ENCODE measurements around the gene CGNL1.

Gene CGNL1

GRCh38 chr15:57389991-57390390 is 13.7 kb downstream of the CGNL1 start:
- no peak for DNase-seq

GRCh38 chr15:57390583-57390982 is 14.3 kb downstream of the CGNL1 start:
- no peak for DNase-seq

DNA sequence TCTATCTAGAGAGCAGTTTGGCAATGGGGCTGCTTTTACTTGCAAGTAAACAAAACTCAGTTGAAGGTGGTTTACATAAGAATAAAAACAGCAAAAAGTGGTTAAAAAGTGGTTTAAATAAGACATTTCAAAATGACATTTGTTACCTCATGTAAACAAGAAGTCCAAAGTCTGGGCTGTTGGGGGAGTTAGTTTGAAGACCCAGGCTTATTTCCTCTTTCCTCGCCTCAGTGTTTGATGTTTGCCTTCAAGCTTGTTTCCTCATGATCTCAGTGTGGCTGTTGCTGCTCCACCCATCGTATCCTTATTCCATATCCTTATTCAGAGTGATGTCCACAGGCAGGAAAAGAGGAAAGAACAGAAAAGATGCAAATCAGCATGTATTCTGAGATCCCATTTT is 15.2 kb downstream of the CGNL1 start:
- no peak for DNase-seq

- no peak for DNase-seq
These were observed 16.8 kb downstream of the CGNL1 start for GRCh38 chr15:57393061-57393460.

DNA sequence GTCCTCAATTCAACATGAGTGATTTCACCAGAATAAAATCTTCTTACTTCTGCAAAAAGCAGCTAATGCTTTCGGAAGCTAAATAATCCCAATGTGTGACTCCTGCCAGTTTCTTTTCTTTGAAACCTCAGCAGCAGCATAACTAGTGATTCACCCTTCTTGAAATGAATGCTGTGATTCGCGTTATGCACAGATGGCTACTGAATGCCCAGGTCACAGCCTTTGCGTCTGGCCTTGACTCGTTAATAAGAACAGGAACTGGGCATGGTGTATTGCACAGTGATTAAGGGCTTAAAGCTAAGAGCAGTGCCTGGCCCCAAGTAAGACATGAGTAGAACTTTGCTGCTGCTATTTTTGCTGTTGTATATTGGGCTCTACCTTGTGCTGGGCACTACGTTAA is 19.0 kb downstream of the CGNL1 start:
- DNase-seq, result no peak

- DNase-seq, result no peak
These were observed 22.0 kb downstream of the CGNL1 start for GRCh38 chr15:57398336-57398735.

- DNase-seq, result no peak
These were observed 25.2 kb downstream of the CGNL1 start for GRCh38 chr15:57401546-57401945.

GRCh38 chr15:57403017-57403416 is 26.7 kb downstream of the CGNL1 start:
- DNase-seq, result no peak

DNA sequence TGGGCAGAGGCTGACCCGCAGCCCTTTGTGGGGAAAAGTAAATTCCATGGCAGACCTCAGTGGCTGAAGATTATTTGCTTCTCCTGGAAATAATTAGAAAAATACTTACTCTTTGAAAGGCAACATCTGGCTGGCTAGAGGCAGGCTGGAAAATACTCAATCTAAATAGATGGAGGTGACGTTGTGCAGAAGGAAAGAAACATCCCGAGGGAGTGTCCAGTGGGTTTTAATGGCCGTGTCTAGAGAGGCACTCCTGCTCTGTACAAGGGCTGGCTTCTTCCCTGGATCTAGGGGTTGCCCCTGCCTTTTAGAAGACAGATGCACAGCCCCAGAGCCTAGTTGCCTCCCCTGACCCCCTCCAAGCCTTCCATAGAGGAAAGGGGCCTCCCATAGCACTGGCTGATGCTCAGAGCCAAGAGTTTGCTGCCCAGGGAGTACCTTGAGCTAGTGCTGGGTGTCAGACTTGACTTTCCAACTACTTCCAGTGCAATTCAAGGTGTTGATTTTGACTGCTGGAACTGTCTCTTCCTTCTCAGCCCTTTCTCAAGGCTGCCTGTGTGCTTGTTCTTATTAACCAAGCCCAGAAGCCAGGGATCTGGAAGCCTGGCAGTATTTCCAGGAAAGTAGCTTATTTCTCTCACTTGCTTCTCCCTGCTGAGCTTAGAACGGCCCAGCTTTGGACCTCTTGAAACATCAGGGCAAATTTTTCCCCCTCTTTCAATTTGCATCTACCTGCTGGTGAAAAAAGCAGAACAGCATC is 27.4 kb downstream of the CGNL1 start:
- DNase-seq, result no peak

DNA sequence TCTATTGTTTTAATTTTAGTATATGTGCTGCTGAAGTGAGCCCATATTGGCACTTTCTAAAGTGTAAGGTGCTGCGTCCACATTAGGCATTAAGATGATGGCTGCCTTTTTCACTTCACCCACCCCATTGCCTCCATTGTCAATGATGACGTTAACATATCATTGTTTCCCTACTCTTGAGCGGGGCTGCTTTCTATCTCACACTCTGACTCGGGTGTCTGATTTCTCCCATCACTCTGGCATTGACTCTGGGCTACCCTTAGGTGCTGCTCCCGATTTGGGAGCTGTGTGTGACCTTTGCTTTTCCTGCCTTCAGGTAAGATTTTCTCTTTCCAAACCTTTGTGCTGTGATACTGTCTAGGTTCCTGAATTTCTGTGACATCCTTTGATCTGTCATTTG is 28.8 kb downstream of the CGNL1 start:
- DNase-seq, result no peak

GRCh38 chr15:57406062-57406772 is 29.9 kb downstream of the CGNL1 start:
- no peak for DNase-seq

DNA sequence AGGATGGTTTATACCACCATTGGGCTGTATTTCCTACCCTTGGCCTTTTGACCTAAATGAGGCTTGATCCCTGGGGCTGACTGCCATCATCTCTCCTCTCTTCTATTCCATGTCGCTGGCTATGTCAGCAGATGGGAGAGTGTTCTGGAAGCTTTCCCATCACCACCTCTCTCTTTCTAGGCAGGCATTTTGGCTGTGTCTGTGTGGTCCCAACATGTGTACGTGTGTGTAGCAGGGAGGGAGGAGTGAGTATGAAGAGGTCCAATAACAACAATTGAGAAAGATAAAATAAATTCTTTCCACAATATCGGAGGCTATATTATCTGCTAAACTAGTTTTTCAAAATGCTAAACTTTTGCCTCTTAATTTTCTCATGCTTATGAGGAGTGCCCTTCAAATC is 34.1 kb downstream of the CGNL1 start:
- DNase-seq, result no peak

- DNase-seq, result no peak
These were observed 35.9 kb downstream of the CGNL1 start for GRCh38 chr15:57411945-57412768.

GRCh38 chr15:57415602-57416001 is 39.3 kb downstream of the CGNL1 start:
- DNase-seq, result no peak

- no peak for DNase-seq
These were observed 42.3 kb downstream of the CGNL1 start for GRCh38 chr15:57418635-57419034.

GRCh38 chr15:57419335-57419734 is 43.0 kb downstream of the CGNL1 start:
- no peak for DNase-seq

DNA sequence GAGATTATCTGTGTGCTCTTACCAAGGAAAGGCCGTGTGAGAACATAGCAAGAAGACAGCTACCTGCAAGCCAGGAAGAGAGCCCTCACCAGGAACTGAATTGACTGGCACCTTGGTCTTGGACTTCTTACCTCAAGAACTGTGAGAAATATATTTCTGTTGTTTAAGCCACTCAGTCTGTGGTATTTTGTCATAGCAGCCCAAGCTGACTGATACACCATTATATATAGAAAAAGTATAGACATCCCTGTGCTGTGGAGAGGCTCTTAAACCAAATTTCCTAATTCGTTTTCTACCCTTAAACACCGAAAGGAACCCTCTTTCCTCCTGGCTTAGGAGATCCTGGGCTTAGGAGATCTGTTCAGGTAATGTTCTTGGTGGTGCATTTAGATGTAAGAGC is 44.8 kb downstream of the CGNL1 start:
- no peak for DNase-seq

DNA sequence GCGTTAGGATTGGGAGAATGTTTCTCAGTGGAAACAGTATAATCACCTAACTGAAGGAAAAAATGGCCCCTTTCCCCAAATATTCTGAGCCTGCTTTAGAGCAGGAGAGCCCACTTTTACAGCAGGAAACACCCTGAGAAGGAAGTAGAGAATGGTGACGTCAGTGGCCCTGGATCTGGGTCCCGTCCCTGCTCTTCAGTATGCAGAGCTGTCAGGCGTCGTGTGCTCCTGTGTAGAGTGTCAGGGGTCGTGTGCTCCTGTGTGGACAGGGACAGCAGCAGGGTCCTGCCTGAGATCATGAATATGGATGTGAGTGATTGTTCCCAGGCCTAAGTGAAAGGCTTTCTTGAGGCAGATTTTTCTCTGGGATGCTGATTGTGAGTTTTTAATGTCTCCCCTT is 45.2 kb downstream of the CGNL1 start:
- DNase-seq, result no peak

DNA sequence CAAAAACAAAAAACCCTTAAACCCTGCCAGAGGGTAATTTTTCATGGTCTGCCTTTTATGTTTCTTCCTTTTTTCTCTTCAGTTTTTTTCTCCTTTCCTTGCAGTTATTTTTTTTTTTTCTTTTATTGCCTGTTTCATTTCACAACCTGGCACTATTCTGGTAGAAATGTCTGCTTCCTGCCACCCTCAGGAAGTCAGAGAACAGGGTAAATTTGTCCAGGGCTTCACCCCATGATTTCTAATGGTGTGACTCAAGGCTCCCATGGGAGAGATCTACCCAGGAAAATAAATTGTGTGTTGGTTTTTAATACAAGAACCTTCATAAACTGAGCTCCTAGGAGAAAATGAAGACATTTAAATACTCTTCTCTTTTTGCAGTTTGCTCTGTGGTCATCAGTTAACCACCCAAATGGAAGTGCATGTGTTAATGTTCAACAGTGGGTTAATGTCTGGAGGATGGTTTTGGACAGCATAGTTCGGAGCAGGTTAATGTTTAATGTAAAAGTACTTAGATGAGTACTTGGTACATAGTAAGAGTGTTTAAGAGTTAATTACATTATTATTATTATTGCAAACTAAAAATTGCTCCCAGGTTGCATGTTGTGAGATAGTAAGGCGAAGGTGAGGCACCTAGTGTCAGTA is 45.9 kb downstream of the CGNL1 start:
- DNase-seq, result no peak

DNA sequence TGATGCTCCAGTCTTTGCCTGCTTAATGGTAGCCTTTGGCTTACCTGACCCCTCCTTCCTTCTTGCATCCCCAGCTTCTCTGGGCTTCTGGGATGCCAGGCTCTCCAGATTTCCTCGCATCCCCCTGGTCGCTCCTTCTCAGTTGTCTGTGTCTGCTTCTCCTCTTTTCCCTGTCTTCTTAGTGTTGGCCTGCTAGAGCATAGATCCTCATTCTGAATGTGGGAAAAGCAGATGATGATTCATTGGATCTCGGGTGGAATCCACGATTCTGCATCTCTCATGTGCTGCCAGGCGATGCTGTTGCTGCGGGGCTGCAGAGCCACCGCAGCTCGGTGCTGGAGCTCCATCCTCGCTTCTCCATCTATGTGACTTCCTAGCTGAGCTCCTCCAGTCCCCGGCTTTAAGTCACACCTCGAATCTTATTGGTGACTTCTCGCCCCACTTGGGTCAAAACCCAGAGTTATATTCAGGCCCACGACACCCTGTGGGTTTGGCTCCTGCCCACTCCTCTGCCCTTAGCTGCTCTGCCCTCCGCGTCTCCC is 47.4 kb downstream of the CGNL1 start:
- DNase-seq, result no peak

DNA sequence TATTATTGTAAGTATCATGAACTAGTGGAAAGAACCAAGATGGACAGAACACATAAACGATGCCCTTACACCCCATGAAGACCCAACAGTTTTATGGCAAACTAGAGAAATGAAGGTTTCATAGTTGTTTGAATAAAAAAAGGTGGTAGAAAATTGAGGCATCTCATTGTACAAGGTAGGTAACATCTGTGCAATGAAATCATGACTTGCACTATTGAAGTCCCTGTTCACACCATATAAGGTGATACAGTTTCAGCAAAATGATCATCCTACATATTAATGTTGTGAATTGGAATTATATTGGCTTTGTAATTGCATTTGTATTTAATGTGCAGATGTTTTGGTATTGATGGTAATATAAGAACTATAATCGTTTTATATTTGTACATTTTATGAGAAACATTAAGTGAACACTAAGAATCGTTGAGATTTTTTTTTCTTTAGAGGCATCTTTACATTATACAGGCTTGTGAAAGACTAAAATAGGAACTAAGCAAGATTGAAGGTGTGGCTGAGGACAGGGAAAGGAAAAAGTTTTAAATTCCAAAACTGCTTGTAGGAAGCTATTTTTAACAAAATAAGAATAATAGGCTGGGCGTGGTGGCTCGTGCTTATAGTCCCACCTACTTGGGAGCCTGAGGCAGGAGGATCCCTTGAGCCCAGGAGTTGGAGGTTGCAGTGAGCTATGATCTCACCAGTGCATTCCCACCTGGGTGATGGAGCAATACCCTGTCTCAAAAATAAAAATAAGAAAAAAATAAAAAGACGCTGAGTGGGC is 48.5 kb downstream of the CGNL1 start:
- DNase-seq, result no peak

DNA sequence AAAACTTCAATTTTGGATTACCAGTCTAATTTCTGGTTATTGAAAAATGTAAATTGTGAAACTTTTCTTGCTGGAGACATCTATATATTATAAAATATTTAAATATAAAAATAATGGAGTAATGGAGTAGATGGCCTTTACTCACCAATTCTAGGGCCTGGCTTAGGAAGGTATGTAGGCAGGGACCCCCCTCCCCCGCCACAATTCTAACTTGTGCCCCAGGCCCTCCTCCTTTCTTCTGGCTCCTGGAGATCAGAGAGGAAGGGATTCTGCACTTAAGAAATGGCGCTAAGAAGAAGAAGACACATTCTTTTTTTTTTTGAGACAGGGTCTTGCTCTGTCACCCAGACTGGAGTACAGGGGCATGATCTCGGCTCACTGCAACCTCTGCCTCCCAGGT is 49.5 kb downstream of the CGNL1 start:
- no peak for DNase-seq
